Adrenal gland (tissue), 12 donors: ENCODE data around the gene KRT24. TPM values are rescaled to one million over a fixed set of nuclear protein-coding genes. Genes with fewer than 3 reads are reported as not detected.

ENCODE experiments used
- DNase-seq, 7 donors: peaks; one replicate each; pipeline ENCODE4 v3.0.0-alpha.2; 2019 to 2020
- H3K27ac ChIP-seq, 5 donors: fragments of 200-600 bp; sonication (generic) in 4 of 5; 1 replicate in 3 of 5; 2 replicates in 2 of 5; pipeline versions ENCODE4 v1.5.1 to v1.8.0; 2016 to 2020; ENCODE audit warnings: mild to moderate bottlenecking in 1 of 5
- H3K27me3 ChIP-seq: fragments of 200-600 bp; 2 replicates; pipeline ENCODE4 v1.8.0; 2021
- H3K36me3 ChIP-seq, 2 donors: fragments of 200-600 bp; replicated peaks in 1 of 2; 1 replicate in 1 of 2; 2 replicates in 1 of 2; pipeline versions ENCODE4 v1.5.1 to v1.8.0; 2018 to 2022
- H3K4me1 ChIP-seq, 2 donors: fragments of 200-600 bp; replicated peaks in 1 of 2; 1 replicate in 1 of 2; 2 replicates in 1 of 2; pipeline versions ENCODE4 v1.5.1 to v1.8.0; 2018 to 2021
- H3K4me3 ChIP-seq, 4 donors: fragments of 200-600 bp; sonication (generic) in 3 of 4; one replicate each; pipeline ENCODE4 v1.5.1; 2016 to 2018
- H3K9me3 ChIP-seq, 3 donors: fragments of 200-600 bp; sonication (generic) in 1 of 3; replicated peaks in 1 of 3; 1 replicate in 2 of 3; 2 replicates in 1 of 3; pipeline versions ENCODE4 v1.5.1 to v1.8.0; 2016 to 2021
- POLR2A ChIP-seq, 2 donors: fragments of 450-650 bp; IDR thresholded peaks; one replicate each; pipeline ENCODE4 v1.6.1; 2017; ENCODE audit warnings: antibody characterized with exemption in 2 of 2, mild to moderate bottlenecking in 2 of 2, moderate library complexity in 1 of 2
- WGBS, 4 donors: extraction: QIAGEN DNeasy Blood & Tissue Kit in 2 of 4; methylation state at CpG; one replicate each; pipeline versions ENCODE4 v1.1.5 to v1.1.7; 2013 to 2017; 5-methylcytosine and 5-hydroxymethylcytosine counted together
- intact Hi-C, 2 donors: fragments of 100-400 bp; cut with DNase I; formaldehyde crosslinking; loops; one replicate each; pipeline versions ENCODE4 v1.14.1 to v1.15.0; 2022 to 2023
- polyA plus RNA-seq, 3 donors: library from polyadenylated mRNA; stranded (reverse); fragments of 200-250 nt in 2 of 3; fragments of 350-450 nt in 1 of 3; fragmentation: Illumina TruSeq in 1 of 3; extraction: RNeasy Lipid Tissue Mini Kit (QIAGEN cat#74804) in 1 of 3; gene quantifications; one replicate each; pipeline ENCODE4 v1.2.3, GENCODE V29; 2013 to 2014
- total RNA-seq, 9 donors: library from RNA; depleted of rRNA in 4 of 9; stranded (reverse); fragments of >200 nt in 4 of 9; fragments of 120-200 nt in 1 of 9; fragmentation: NEBNext Ultra II Directional in 1 of 9; extraction: Animal tissue kit (Norgen Biotek cat#: 25700) in 1 of 9; gene quantifications; one replicate each; pipeline versions ENCODE4 v1.1.0 to v1.2.4, GENCODE V29; 2013 to 2023
- TF ChIP-seq, protein P1 (sequence below), 6 experiments: fragments of 450-650 bp in 4 of 6; fragments of 200-600 bp in 2 of 6; sonication (generic) in 1 of 6; IDR thresholded peaks; 1 replicate in 5 of 6; 2 replicates in 1 of 6; pipeline versions ENCODE4 v1.5.1 to v1.8.0; 2016 to 2021; ENCODE audit warnings: antibody characterized with exemption in 6 of 6, mild to moderate bottlenecking in 2 of 6, moderate library complexity in 1 of 6
- donor health status: healthy with polysubstance abuse.
- donor health status: Bipolar disorder and iron deficiency.
- donor health status: DM: yes; HTN: yes; CAD: no.
- donor health status: DM: no; HTN: no; CAD: no.
- donor health status: DM: no; HTN: no; CAD: no.
- donor health status: DM: yes; HTN: yes; CAD: no.

Gene KRT24
- total and polyA plus RNA-seq, 12 donors = 0.10 to 0.24 TPM; not detected in 10

DNA sequence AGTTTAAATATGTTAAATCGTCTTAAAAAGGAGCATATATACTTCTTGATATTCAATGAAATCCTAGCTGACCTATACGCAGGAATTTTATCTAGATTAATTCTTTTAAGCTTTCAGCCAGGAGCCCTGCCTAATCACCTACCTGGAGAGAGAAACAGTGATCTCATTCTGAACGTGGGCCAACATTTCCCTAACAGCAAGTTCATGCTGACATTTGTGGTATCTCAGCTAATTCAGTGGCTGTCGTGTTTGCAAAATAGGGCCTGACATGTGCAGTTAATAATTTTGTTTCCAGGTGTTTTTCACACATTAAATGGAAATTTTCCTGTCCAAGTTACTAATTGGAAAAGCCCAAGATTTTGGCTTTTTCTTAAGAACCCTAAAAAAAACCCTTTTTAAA, 17.4 kb downstream of the KRT24 start:
- Histone ChIP-seq H3K36me3 (no peaks in the 10 kb centered on the region), H3K4me1 (no peaks in the 10 kb centered on the region), H3K9me3 (no peaks in the 10 kb centered on the region), H3K27ac (no peak overlapping the region), H3K27me3 (peaks cover 4% of the 10 kb centered on the region), H3K4me3 (no peak overlapping the region)
- TF ChIP-seq, protein P1, sequence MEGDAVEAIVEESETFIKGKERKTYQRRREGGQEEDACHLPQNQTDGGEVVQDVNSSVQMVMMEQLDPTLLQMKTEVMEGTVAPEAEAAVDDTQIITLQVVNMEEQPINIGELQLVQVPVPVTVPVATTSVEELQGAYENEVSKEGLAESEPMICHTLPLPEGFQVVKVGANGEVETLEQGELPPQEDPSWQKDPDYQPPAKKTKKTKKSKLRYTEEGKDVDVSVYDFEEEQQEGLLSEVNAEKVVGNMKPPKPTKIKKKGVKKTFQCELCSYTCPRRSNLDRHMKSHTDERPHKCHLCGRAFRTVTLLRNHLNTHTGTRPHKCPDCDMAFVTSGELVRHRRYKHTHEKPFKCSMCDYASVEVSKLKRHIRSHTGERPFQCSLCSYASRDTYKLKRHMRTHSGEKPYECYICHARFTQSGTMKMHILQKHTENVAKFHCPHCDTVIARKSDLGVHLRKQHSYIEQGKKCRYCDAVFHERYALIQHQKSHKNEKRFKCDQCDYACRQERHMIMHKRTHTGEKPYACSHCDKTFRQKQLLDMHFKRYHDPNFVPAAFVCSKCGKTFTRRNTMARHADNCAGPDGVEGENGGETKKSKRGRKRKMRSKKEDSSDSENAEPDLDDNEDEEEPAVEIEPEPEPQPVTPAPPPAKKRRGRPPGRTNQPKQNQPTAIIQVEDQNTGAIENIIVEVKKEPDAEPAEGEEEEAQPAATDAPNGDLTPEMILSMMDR (IDR thresholded peaks at IDR 0.05) = no peak
- TF ChIP-seq POLR2A (IDR thresholded peaks at IDR 0.05) = no peak
- 67 to 74% (median 70%) methylated on average over 4 of the region's 4 CpGs for WGBS, 4 donors
- intact Hi-C loops = no loop called here
- DNase-seq = no peak

DNA sequence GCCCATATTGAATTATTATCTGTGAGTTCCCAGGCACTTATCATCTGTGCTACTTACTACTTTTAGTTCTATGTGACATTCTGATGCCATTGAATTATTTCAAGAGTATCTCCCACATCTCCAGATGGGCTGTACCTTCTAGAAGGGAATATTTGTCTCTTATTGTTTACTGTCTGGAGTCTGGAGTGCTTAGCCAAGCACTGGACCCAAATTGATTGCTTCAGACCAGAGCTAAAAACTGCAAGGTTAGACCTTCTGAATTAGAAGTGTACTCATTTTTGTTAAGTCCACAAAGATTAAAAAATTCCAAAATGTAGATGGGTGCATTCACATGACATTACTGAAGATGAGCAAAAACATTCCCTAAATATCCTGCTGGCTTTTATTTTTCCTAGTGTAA, 22.6 kb downstream of the KRT24 start:
- no peaks in the 10 kb centered on the region for H3K4me1 ChIP-seq
- no peak for TF ChIP-seq POLR2A (IDR thresholded peaks at IDR 0.05)
- TF ChIP-seq, protein P1 (IDR thresholded peaks at IDR 0.05) = no peak
- no peak overlapping the region for H3K27ac ChIP-seq
- peaks cover 17% of the 10 kb centered on the region for H3K27me3 ChIP-seq
- no peaks in the 10 kb centered on the region for H3K36me3 ChIP-seq
- DNase-seq = no peak
- no peak overlapping the region for H3K4me3 ChIP-seq
- H3K9me3 ChIP-seq = no peaks in the 10 kb centered on the region
- intact Hi-C loops = no loop called here

DNA sequence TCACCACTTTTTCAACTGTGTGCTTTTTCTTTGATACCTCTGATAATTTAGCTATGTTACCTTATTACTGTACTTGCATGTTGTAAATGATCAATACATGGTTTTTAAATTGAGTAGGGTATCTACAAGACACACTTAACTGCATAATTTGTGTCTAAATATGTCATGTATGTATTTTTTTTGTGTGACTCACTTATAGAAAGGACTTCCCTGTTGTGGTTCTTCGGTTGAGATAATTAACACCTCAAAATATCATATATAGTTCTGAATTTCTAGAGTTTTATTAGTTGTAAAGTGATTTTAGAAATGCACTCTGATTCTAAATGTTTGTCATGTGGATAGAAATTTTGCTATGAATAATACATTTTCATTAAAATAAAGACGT, 24.0 kb downstream of the KRT24 start:
- intact Hi-C loops = no loop called here
- no peaks in the 10 kb centered on the region for H3K4me1 ChIP-seq
- no peaks in the 10 kb centered on the region for H3K36me3 ChIP-seq
- WGBS, 4 donors = 70 to 74% (median 73%) methylated on average over 2 of the region's 2 CpGs
- DNase-seq = no peak
- no peaks in the 10 kb centered on the region for H3K9me3 ChIP-seq
- TF ChIP-seq, protein P1 (IDR thresholded peaks at IDR 0.05) = no peak
- no peak for TF ChIP-seq POLR2A (IDR thresholded peaks at IDR 0.05)
- H3K27me3 ChIP-seq = peaks cover 23% of the 10 kb centered on the region
- no peak overlapping the region for H3K27ac ChIP-seq
- no peak overlapping the region for H3K4me3 ChIP-seq

DNA sequence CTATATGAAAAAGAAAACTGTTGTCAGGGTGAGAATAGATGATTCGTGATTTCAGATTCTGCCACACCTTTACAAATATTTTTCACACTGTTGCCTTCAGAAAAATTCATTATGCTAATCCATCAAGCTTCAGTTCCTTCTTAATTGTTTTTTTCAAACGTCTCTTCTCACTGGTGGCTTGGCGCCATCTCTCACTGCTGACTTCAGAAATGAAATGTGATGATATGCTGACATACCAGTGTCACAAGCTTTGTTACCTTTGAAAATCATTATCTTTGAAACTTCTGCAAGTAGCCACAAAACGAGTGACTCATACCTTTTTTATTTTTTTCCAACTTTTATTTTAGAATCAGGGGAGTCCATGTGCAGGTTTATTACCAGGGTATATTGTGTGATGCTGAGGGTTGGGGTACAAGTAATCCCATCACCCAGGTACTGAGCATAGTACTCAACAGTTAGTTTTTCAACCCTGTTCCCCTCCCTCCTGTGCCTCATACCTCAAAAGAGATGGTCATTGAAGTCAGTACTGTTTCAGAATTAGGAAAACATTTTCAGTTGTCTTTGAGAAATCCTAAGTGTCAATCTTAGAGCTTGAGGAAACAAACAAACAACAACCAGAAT, 24.5 kb downstream of the KRT24 start:
- no peaks in the 10 kb centered on the region for H3K4me1 ChIP-seq
- no peak overlapping the region for H3K4me3 ChIP-seq
- no peaks in the 10 kb centered on the region for H3K36me3 ChIP-seq
- peaks cover 23% of the 10 kb centered on the region for H3K27me3 ChIP-seq
- no peak for DNase-seq
- TF ChIP-seq, protein P1 (IDR thresholded peaks at IDR 0.05) = no peak
- TF ChIP-seq POLR2A (IDR thresholded peaks at IDR 0.05) = no peak
- no peaks in the 10 kb centered on the region for H3K9me3 ChIP-seq
- intact Hi-C loops = no loop called here
- no peak overlapping the region for H3K27ac ChIP-seq
- 45 to 53% (median 51%) methylated on average over 4 of the region's 4 CpGs for WGBS, 4 donors
